PFSK-1 (cell line): ENCODE results near the gene TENM3.

ENCODE experiments used
- FOXP2 ChIP-seq: optimal IDR thresholded peaks from 2 replicates; pipeline ENCODE3; 2011; ENCODE audit warnings: borderline replicate concordance, control low read depth, inconsistent platforms; ENCODE audit not compliant: insufficient read depth; ENCODE audit errors: extremely low read length, extremely low read depth
- POLR2AphosphoS5 ChIP-seq: IDR thresholded peaks from 2 replicates; pipeline ENCODE4 v1.6.1; 2012; ENCODE audit warnings: low read depth, mild to moderate bottlenecking, control low read depth, low read length, moderate library complexity
- REST ChIP-seq, 2 experiments: IDR thresholded peaks; 2 replicates each; pipeline versions ENCODE4 v1.6.1 to v1.8.0; 2011 to 2012; ENCODE audit warnings: low read depth in 2 of 2, low read length in 2 of 2, control low read depth in 1 of 2, inconsistent platforms in 1 of 2, mild to moderate bottlenecking in 1 of 2, moderate library complexity in 1 of 2; ENCODE audit not compliant: insufficient read depth in 1 of 2
- SIN3A ChIP-seq: IDR thresholded peaks from 2 replicates; pipeline ENCODE4 v1.6.1; 2012; ENCODE audit warnings: mild to moderate bottlenecking, low read length, moderate library complexity, borderline replicate concordance; ENCODE audit not compliant: insufficient read depth

- no peak for TF ChIP-seq POLR2AphosphoS5
- no peak for TF ChIP-seq REST (IDR thresholded peaks at IDR 0.05; ENCODE audit: insufficient read depth in 1 of 2, low read depth in 2 of 2, low read length in 2 of 2)
- TF ChIP-seq FOXP2: no peak
- no peak for TF ChIP-seq SIN3A
These were observed 462.2 kb downstream of the TENM3 start for GRCh38 chr4:182705389-182705788.
